NOMO-1 treated with DMSO at 0.1 percent for 48 hours (cell line): Measurements from ENCODE around the gene AP1S2.
A peak's percentile ranks its signal among the peaks of the same experiment; 100 is the strongest.
"Not testable (repeated sequence)": the region's sequence is repeated elsewhere in the genome, so short reads cannot be mapped to it uniquely, and the experiment has no call there.

ENCODE experiments used
- DNase-seq: peaks from one replicate; lab custom pipeline; 2025; ENCODE audit not compliant: unreplicated experiment; lab: John Stamatoyannopoulos, UW

The AP1S2 gene

DNA sequence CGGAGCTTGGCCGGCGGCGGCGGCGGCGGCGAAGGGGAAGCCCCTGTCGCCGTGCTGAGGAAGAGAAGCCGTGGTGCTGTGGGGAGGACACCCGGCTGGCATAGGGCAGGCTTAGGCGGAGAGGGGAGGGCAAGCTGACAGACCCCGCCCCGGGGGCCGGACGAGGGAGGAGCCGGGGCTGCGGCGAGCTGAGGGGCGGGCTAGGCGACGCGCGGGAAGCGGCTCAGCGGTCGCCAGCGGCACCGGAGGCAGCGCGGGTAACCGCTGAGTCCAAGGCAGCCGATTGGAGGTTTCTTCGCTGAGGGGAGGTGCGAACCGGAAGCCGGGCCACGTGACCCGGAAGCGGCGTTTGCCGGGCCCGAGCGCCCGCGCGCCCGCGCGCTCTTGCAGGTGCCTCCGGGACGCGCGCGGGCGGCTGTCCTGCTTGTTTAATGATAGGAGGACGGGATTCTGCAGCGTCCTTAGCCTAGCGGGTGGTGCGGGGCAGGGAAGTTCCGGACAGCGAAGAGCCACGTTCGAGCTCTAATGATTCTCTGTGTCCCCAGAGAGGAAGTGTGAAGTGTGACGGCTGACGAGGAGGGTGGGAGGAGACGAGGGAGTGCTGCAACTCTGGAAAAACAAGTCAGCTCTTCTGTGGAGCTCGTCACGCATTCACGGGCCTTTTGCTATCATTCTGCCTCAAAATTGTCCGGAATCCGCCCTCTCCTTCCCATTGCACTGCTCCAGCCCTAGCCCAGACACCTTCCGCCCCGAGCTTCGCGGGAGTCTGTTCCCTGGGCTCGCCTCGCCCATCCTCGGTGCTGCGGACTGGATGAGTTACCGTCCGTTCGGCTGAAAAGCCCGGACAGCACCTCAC lies at the start of gene AP1S2:
Gene AP1S2, minus strand, starts transcription at position 102 of the 856 bp plus-strand sequence. CDS start 2,289 bp downstream, outside the sequence.
- DNase-seq = peak; percentile 98

DNA sequence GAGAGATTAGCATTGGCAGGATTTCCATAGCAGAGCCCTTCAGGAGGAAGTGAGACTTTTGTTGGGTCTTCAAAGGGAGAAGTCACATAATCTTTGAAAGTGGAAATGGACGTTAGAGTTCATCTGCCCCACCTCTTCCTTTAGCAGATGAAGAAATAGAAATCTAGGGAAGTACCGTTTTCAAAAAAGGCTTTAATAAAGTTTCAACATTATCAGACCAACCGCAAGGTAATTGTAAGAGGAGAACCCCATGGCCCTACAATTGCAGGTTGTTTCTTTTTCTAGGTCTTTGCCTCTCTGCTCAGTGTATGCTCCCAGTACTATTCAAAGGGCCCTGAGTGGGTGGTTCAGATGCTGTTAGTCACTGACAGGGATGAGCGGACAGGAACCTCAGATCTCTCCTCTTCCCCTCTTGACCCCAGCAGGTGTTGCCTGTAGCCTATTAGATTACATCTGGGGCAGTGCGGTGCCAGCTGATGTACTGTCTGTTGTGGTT lies 48.6 kb upstream of the AP1S2 start:
- peak; percentile 99 for DNase-seq

DNA sequence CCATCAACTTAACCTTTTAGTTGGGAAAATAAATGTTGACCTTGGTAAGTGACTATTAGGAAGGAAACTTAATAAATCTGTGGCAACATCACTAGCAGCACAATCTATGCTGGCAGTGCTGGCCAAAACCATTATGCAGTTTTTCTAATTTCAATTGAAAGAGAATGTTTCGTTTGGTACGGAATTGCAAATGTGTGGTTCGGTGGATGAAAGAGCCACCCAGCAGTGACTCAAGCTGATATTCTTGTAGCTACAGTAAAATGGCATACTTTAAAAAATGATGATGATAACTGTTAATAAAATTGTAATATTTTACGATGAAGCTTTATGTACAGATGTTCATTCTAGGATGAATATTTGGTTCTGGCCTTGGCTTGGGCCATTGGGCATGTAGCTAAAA lies 40.7 kb upstream of the AP1S2 start:
- no peak for DNase-seq

DNA sequence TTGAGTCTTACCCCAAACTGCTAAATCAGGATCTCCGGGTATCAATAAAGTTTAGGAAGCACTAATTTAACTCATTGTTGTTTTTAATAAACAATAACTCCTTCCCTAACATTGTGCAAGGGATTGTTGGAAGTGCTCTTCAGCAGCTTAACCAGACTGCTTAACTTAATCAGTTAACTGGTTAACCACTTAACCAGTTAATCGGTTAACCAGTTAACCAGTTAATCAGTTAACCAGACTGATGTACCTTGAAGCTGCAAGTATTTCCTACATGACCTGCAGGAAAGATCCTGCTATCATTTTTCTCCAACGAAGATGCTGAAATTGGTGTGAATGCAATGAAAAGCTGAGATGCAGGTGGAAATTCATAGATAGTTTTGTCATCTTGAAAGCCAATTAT lies 40.1 kb upstream of the AP1S2 start:
- DNase-seq = no peak

- no peak for DNase-seq
Observed at GRCh38 chrX:15890463-15890862, 35.9 kb upstream of the AP1S2 start.

- no peak for DNase-seq
Observed at GRCh38 chrX:15888062-15888461, 33.4 kb upstream of the AP1S2 start.

DNA sequence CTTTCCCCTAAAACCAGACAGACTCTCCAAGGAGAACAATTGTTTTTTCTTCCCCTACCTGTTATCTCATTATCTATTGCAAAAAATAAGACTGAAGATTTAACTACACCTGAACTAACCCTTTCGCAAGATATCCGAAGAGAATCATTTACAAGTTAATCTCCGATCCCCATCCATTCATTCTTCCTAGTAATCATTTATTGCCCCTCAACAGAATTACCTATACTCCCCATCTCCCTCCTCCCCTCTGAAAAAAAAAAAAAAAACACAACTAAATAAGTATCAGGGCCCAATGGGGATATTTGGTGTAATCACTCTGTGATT lies 28.9 kb upstream of the AP1S2 start:
- no peak for DNase-seq

DNA sequence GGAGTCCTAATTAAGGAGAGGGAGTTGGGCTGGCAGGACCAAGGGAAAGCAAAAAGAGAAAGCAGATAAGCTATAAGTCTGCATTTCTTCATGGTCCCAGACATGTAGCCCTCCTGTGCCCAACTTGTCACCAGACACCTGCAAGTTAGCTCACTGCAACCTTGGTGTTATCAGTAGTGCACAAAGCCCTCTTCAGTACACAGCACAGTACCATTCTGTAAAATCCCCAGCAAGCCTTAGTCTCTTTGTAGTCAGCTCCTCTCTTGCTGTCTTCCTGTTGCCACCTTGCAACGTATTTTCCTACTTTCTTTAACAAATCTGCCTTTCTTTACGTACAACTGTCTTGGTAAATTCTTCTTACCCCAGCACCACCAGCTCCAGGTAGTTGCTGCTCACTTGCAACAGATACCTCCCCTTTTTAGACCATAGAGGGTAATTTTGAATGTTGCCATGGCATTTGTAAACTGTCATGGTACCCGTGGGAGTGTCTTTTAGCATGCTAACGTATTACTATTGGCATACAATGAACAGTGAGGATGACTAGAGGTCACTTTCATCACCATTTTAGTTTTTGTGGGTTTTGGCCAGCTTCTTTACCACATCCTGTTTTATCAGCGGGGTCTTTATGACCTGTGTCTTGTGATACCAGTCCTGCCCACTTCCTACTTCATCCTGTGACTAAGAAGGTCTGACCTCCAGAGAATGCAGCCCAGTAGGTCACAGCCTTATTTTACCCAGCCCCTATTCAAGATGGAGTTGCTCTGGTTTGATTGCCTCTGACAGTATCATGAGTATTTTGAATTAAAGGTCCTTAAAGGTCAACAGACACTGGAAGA lies 28.3 kb upstream of the AP1S2 start:
- DNase-seq = peak; percentile 96

DNA sequence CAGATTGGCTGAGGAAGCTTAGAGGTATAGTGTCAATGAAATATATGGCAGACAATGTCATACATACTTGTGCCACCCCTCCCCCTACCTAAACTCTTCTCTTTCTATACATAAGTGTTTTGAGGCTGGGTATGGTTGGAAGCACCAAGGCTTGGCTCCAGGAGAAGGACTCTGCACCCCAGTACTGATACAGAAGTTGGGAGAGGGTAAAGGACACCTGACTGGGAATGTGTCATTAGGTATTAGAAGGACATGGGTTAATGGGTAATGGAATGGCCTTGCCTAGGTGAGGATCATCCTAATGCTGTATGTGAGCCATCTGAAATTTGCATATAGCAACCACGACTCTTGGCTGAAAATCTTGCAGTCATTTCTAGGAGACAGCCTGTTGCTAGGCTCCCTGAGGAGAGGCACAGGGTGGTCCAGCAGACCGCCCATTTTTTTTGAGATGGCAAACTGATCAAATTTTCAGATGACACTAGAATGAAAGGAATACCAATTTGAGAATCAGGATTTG lies 26.8 kb upstream of the AP1S2 start:
- no peak for DNase-seq

DNA sequence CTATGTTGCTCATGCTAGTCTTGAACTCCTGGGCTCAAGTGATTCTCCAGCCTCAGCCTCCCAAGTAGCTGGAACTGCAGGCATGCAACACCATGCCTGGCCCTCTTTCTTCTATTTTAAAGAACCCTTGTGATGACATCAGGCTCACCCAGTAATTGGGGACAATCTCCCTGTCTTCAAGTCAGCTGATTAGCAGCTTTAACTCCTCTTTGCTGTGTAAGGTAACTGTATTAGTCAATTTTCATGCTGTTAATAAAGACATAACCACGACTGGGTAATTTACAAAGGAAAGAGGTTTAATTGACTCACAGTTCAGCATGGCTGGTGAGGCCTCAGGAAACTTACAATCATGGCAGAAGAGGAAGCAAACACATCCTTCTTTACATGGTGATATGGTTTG lies 23.3 kb upstream of the AP1S2 start:
- not testable (repeated sequence) for DNase-seq

GRCh38 chrX:15877380-15877779 lies 22.8 kb upstream of the AP1S2 start:
- no peak for DNase-seq

DNA sequence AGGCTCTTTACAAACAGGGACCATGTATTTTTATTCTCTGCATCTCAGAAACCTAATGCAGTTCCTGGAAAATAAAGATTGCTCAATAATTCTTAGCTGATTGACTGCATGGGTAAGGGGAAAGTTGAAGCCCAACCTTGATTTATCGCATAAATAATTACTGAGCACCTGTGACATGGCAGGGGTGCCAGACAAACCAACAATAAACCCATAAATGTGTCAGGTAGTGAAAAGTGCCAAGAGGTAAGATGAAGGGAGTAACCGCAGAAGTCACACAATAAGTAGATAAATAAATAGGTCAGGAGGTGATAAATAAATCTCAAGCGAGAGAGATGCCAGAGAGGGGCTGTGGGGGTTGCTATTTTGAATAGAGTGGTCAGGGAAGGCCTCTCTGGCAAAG lies 20.1 kb upstream of the AP1S2 start:
- no peak for DNase-seq

- DNase-seq = no peak
Observed at GRCh38 chrX:15873566-15873965, 19.0 kb upstream of the AP1S2 start.

DNA sequence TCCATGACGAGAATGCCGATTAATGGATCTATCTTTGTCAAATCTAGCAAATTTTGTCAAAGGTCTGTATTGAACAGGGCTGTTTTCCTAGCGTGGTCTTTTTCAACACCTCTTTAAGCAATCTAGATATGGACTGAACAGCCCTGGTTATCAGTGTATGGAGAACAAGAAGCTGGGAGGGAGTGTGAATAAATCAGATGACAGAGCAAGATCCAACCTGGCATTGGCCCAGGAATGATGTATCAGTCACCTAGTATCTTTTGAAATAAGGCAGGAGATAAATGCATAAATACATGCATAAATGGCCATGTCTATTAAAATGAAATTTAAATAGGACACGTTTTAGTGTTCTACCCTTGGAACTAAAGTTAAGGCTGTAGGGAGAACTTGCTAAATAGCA lies 15.7 kb upstream of the AP1S2 start:
- DNase-seq = no peak

- no peak for DNase-seq
Observed at GRCh38 chrX:15869695-15870094, 15.1 kb upstream of the AP1S2 start.

- no peak for DNase-seq
Observed at GRCh38 chrX:15866147-15866546, 11.5 kb upstream of the AP1S2 start.

DNA sequence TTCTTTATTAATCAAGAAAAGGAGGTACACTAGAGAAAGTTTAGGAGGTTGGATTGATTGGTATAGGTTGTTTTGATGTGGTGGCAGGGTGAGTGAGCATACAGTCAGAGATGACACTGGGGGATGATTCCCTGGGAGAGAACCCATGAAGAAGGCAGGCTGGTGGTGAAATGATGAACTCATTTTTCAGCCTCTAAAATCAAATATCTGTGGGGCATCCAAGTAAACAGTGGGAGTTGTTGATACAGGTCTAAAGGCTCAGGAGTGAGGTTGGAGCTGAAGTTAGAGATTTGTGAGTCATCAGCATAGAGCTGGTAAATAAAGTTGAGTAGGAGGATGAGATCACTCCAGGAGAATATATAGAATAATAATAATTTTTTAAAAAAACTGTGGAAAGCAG lies 10.0 kb upstream of the AP1S2 start:
- DNase-seq = no peak

DNA sequence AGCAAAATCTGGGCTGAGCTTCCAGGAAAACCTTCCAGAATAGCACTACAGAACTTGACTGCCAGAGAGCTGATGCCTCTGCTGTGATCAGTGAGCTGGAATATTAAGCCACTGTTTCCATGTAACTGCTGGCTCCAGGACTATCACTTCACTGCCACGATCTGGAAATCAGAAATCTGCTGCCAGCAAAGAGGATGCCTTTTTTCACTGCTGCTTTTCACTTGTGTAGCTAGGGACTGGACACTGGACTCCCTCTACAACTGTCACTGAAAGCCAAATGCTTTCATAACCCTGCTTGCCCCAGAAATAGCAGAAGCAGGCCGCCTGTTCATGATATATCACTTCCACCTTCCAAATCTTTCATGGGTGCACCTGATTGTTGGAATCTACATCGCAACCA lies 9.4 kb upstream of the AP1S2 start:
- peak; percentile 68 for DNase-seq

DNA sequence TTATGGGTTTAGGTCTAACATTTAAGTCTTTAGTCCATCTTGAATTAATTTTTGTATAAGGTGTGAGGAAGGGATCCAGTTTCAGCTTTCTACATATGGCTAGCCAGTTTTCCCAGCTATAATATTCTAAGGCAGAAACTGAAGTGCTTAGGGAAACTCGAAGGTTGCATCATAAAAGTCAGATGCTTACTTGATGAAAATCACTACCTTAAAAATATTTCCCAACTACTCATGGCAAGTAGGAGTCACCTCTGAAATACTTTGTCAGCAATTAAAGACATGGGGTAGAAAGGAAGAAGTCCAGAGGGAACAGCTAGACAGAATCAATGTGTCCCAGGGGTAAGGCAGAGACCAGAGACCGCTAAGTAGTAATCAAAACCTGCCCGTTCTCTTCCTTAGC lies 6.3 kb upstream of the AP1S2 start:
- no peak for DNase-seq

DNA sequence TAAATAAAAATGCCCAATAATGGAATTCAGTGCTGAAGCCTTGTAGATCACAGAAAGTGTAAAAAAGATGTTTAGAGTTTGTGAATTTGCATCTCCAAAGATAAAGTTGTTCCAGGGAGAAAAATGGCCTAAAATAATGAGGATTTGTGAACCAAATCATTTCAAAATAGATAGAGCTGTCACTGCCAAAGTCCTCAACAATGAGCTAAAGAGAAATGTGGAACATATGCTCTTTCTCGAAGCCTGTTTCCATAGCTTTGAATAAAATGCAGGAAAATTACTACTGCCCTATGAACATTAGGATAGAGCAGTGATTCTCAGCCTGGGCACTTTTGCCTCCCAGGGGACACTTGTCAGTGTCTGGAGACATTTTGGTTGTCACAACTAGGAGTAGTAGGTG lies 3.4 kb upstream of the AP1S2 start:
- DNase-seq = no peak

- no peak for DNase-seq
Observed at GRCh38 chrX:15856636-15857035, 2.0 kb upstream of the AP1S2 start.

DNA sequence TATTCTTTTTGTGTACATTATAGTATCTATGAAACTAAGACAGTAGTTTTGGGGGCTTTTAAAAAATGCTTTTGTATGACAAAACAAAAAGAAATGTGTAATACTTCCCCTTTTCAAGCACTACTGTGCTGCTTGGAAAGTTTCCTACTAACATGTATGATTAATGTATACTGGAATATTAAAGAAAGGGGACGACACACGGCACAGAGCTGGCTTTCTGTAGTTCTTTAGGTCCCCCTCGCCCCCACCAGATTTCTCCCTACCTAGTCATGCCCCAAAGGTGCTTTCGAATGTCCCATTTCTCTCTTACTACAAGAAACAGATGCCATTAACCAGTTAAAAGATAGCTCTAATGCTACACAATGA lies 1.6 kb upstream of the AP1S2 start:
- DNase-seq = peak; percentile 60
